H1 (cell line): Measurements from ENCODE around the gene DEFB123. TPM values are rescaled to one million over a fixed set of nuclear protein-coding genes. Genes with fewer than 3 reads are reported as not detected.

ENCODE experiments used
- CTCF ChIA-PET: fragments of 300-600 bp; sonication (Branson Sonifier 250); formaldehyde crosslinking; loops from one replicate; lab custom pipeline; 2021; ENCODE audit not compliant: partially characterized antibody; lab: Charles Lee
- POLR2A ChIA-PET: fragments of 300-600 bp; sonication (Branson Sonifier 250); formaldehyde crosslinking; loops from one replicate; lab custom pipeline; 2021; ENCODE audit warnings: inconsistent platforms; ENCODE audit not compliant: partially characterized antibody; lab: Charles Lee
- DNase-seq, 2 experiments: peaks; one replicate each; pipeline versions ENCODE4 v3.0.0 to v3.0.0-alpha.2; 2010 to 2022; ENCODE audit warnings: low spot score in 2 of 2, low read depth in 1 of 2, mixed read lengths in 1 of 2
- FAIRE-seq: peaks from 2 replicates; lab custom pipeline; 2011; peaks lifted over from hg19 to GRCh38; lab: Jason Lieb, UNC
- H2AFZ ChIP-seq: 2 replicates; pipeline ENCODE4 v1.8.1; 2012; ENCODE audit warnings: low read length, inconsistent platforms
- H2AK5ac ChIP-seq: 2 replicates; pipeline ENCODE4 v1.6.1; 2013; ENCODE audit warnings: low read depth, low read length
- H2BK120ac ChIP-seq: replicated peaks from 2 replicates; pipeline ENCODE3; 2013; ENCODE audit warnings: low read depth, low read length, inconsistent platforms
- H2BK12ac ChIP-seq: 2 replicates; pipeline ENCODE4 v1.6.1; 2013; ENCODE audit warnings: low read depth, low read length
- H2BK15ac ChIP-seq: 2 replicates; pipeline ENCODE4 v1.6.1; 2013; ENCODE audit warnings: low read length
- H2BK20ac ChIP-seq: 2 replicates; pipeline ENCODE4 v1.6.1; 2013; ENCODE audit warnings: low read length
- H2BK5ac ChIP-seq: 2 replicates; pipeline ENCODE4 v1.6.1; 2013; ENCODE audit warnings: low read depth, low read length
- H3K14ac ChIP-seq: 2 replicates; pipeline ENCODE4 v1.6.1; 2013; ENCODE audit warnings: inconsistent platforms; ENCODE audit not compliant: insufficient read length
- H3K18ac ChIP-seq: 2 replicates; pipeline ENCODE4 v1.6.1; 2013; ENCODE audit warnings: low read length; ENCODE audit errors: extremely low read depth
- H3K23ac ChIP-seq: 2 replicates; pipeline ENCODE4 v1.6.1; 2013; ENCODE audit warnings: inconsistent platforms; ENCODE audit not compliant: insufficient read length
- H3K23me2 ChIP-seq: 2 replicates; pipeline ENCODE4 v1.6.1; 2013; ENCODE audit warnings: low read depth, low read length
- H3K27ac ChIP-seq: 2 replicates; pipeline ENCODE4 v1.6.1; 2011; ENCODE audit warnings: low read depth, low read length, inconsistent platforms
- H3K27me3 ChIP-seq, 4 experiments: replicated peaks in 1 of 4; 1 replicate in 1 of 4; 2 replicates in 3 of 4; pipeline versions ENCODE4 v1.6.1 to v1.8.1; 2011 to 2013; ENCODE audit warnings: low read length in 3 of 4, mild to moderate bottlenecking in 3 of 4, inconsistent platforms in 2 of 4, mixed read lengths in 2 of 4, moderate library complexity in 1 of 4; ENCODE audit not compliant: control insufficient read depth in 3 of 4, insufficient read depth in 3 of 4; ENCODE audit errors: extremely low read depth in 1 of 4
- H3K36me3 ChIP-seq, 4 experiments: 2 replicates each; pipeline versions ENCODE4 v1.6.1 to v1.8.1; 2011 to 2013; ENCODE audit warnings: mild to moderate bottlenecking in 4 of 4, low read length in 3 of 4, moderate library complexity in 2 of 4, control low read depth in 1 of 4, inconsistent platforms in 1 of 4; ENCODE audit not compliant: insufficient read depth in 4 of 4, control insufficient read depth in 2 of 4
- H3K4ac ChIP-seq: replicated peaks from 2 replicates; pipeline ENCODE3; 2013; ENCODE audit warnings: low read length, low read depth, mixed read lengths, inconsistent platforms; ENCODE audit not compliant: insufficient read length
- H3K4me1 ChIP-seq, 4 experiments: replicated peaks in 1 of 4; 1 replicate in 1 of 4; 2 replicates in 3 of 4; pipeline versions ENCODE4 v1.6.1 to v1.8.1; 2011 to 2013; ENCODE audit warnings: low read length in 3 of 4, inconsistent platforms in 2 of 4, mixed read lengths in 1 of 4; ENCODE audit not compliant: insufficient read depth in 4 of 4, control insufficient read depth in 3 of 4
- H3K4me2 ChIP-seq, 2 experiments: 2 replicates each; pipeline versions ENCODE4 v1.6.1 to v1.8.1; 2011 to 2013; ENCODE audit warnings: low read depth in 2 of 2, low read length in 2 of 2, control low read depth in 1 of 2, inconsistent platforms in 1 of 2, mild to moderate bottlenecking in 1 of 2; ENCODE audit not compliant: insufficient read depth in 1 of 2
- H3K4me3 ChIP-seq, 4 experiments: fragments of 200-600, 300-600 bp in 1 of 4; sonication (generic), shearing (Covaris generic), sonication (Bioruptor Twin) in 1 of 4; 2 replicates each; pipeline versions ENCODE4 v1.5.1 to v1.8.1; 2011 to 2016; ENCODE audit warnings: low read length in 4 of 4, low read depth in 3 of 4, control low read depth in 2 of 4, inconsistent platforms in 2 of 4, mild to moderate bottlenecking in 2 of 4, mixed read lengths in 1 of 4, moderate library complexity in 1 of 4; ENCODE audit not compliant: insufficient read depth in 2 of 4; ENCODE audit errors: extremely low read depth in 1 of 4
- H3K56ac ChIP-seq: replicated peaks from 2 replicates; pipeline ENCODE3; 2013; ENCODE audit warnings: low read depth, mild to moderate bottlenecking, mixed read lengths, low read length, inconsistent platforms; ENCODE audit not compliant: insufficient read length
- H3K79me1 ChIP-seq: 2 replicates; pipeline ENCODE4 v1.6.1; 2013; ENCODE audit warnings: low read depth, low read length, control low read depth
- H3K79me2 ChIP-seq, 2 experiments: 2 replicates each; pipeline versions ENCODE4 v1.6.1 to v1.8.1; 2012 to 2013; ENCODE audit warnings: low read length in 2 of 2, mild to moderate bottlenecking in 2 of 2, inconsistent platforms in 1 of 2; ENCODE audit not compliant: insufficient read depth in 2 of 2, control insufficient read depth in 1 of 2
- H3K9ac ChIP-seq, 4 experiments: replicated peaks in 1 of 4; 1 replicate in 1 of 4; 2 replicates in 3 of 4; pipeline versions ENCODE4 v1.6.1 to v1.8.1; 2011 to 2013; ENCODE audit warnings: low read depth in 3 of 4, low read length in 3 of 4, control low read depth in 2 of 4, mild to moderate bottlenecking in 2 of 4, moderate library complexity in 2 of 4, inconsistent platforms in 1 of 4; ENCODE audit errors: extremely low read depth in 1 of 4
- H3K9me3 ChIP-seq, 2 experiments: 2 replicates each; pipeline versions ENCODE4 v1.6.1 to v1.8.1; 2012 to 2013; ENCODE audit warnings: mild to moderate bottlenecking in 2 of 2, moderate library complexity in 2 of 2, control low read depth in 1 of 2, inconsistent platforms in 1 of 2, low read depth in 1 of 2, low read length in 1 of 2, mixed read lengths in 1 of 2; ENCODE audit not compliant: insufficient read depth in 2 of 2
- H4K20me1 ChIP-seq, 2 experiments: replicated peaks in 1 of 2; 2 replicates each; pipeline versions ENCODE3 to v1.8.1; 2011 to 2013; ENCODE audit warnings: inconsistent platforms in 2 of 2, low read length in 2 of 2, mild to moderate bottlenecking in 1 of 2; ENCODE audit not compliant: insufficient read depth in 2 of 2, control insufficient read depth in 1 of 2
- H4K5ac ChIP-seq: 2 replicates; pipeline ENCODE4 v1.6.1; 2013; ENCODE audit warnings: low read length, low read depth, mixed read lengths, inconsistent platforms; ENCODE audit not compliant: insufficient read length
- H4K8ac ChIP-seq: 2 replicates; pipeline ENCODE4 v1.8.0; 2013; ENCODE audit warnings: mild to moderate bottlenecking, moderate library complexity, low read length, inconsistent platforms; ENCODE audit not compliant: insufficient read depth; ENCODE audit errors: extremely low read depth
- H4K91ac ChIP-seq: replicated peaks from 2 replicates; pipeline ENCODE3; 2013; ENCODE audit warnings: low read length, mixed read lengths, inconsistent platforms; ENCODE audit not compliant: insufficient read length
- BCL11A ChIP-seq, 2 experiments: IDR thresholded peaks; one replicate each; pipeline ENCODE4 v1.6.1; 2011; ENCODE audit warnings: low read depth in 2 of 2, low read length in 2 of 2, mild to moderate bottlenecking in 2 of 2
- MAX ChIP-seq: IDR thresholded peaks from 2 replicates; pipeline ENCODE4 v1.6.1; 2012; ENCODE audit warnings: inconsistent platforms
- POLR2AphosphoS5 ChIP-seq: IDR thresholded peaks from 2 replicates; pipeline ENCODE4 v1.6.1; 2011; ENCODE audit warnings: low read depth, low read length
- WGBS, 2 experiments: shearing (Covaris generic) in 1 of 2; methylation state at CpG; one replicate each; pipeline versions ENCODE4 v1.1.6 to v1.1.7; 2013 to 2015; ENCODE audit warnings: low lambda C conversion rate in 2 of 2, mixed read lengths in 2 of 2, inconsistent platforms in 1 of 2, low coverage in 1 of 2, missing lambda C conversion rate in 1 of 2; ENCODE audit not compliant: insufficient replicate concordance in 2 of 2, insufficient coverage in 1 of 2, insufficient read length in 1 of 2; ENCODE audit errors: extremely low coverage in 1 of 2, missing lambda C conversion rate in 1 of 2; 5-methylcytosine and 5-hydroxymethylcytosine counted together
- polyA plus RNA-seq, 7 experiments: library from polyadenylated mRNA; depleted of rRNA in 3 of 7; stranded (reverse) in 5 of 7; unstranded in 2 of 7; fragments of >200 nt in 5 of 7; fragments of 200-250 nt in 2 of 7; gene quantifications; 1 replicate in 5 of 7; 2 replicates in 1 of 7; 4 replicates in 1 of 7; pipeline versions ENCODE4 v1.2.1 to v1.2.3, GENCODE V29; 2011 to 2013; ENCODE audit warnings: missing spikeins in 2 of 7, mixed read lengths in 2 of 7
- total RNA-seq: library from RNA; stranded (reverse); fragmentation: NEBNext Ultra II Directional; extraction: Animal tissue kit (Norgen Biotek cat#: 25700); gene quantifications from 2 replicates; pipeline ENCODE4 v1.2.1, GENCODE V29; 2021

Gene DEFB123
- total and polyA plus RNA-seq, 2 of the 8 experiments (the other 6 are each of a cell fraction or from before 2014, with no cell fraction given): not detected

DNA sequence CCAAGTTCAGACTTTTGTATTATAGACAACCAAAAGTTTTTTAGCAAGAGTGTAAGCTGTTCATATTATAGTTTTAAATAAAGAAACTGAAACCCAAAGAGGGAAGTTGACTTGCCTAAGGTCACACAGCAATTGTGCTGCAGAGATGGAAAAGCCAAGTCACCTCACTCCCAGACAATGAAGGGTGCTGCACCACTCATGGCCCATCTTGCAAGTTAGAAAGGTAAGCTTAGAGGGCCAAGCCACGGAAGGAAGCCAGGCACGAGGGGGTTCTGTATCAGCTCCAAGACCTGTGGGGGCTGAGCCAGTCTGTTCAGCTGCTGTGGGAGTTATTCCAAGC, 33.6 kb downstream of the DEFB123 start:
- Histone ChIP-seq H3K9ac (no peak overlapping the region), H3K56ac (no peak overlapping the region), H4K20me1 (no peaks in the 10 kb centered on the region), H2BK15ac (no peak overlapping the region), H3K18ac (no peak overlapping the region), H2AK5ac (no peak overlapping the region), H3K4me3 (no peak overlapping the region), H3K79me2 (no peaks in the 10 kb centered on the region), H3K4me1 (no peaks in the 10 kb centered on the region), H3K36me3 (no peaks in the 10 kb centered on the region), H2AFZ (no peak overlapping the region), H3K23me2 (no peaks in the 10 kb centered on the region), H3K27me3 (no peaks in the 10 kb centered on the region), H3K23ac (no peak overlapping the region), H4K5ac (no peak overlapping the region), H4K91ac (no peak overlapping the region), H2BK120ac (no peak overlapping the region), H3K9me3 (peaks cover 56 to 66% of the 10 kb centered on the region in 2 experiments), H3K14ac (no peak overlapping the region), H3K4me2 (no peak overlapping the region), H2BK12ac (no peak overlapping the region), H3K4ac (no peak overlapping the region), H4K8ac (no peak overlapping the region), H3K79me1 (no peaks in the 10 kb centered on the region), H2BK5ac (no peak overlapping the region), H2BK20ac (no peak overlapping the region), H3K27ac (no peak overlapping the region)
- ChIA-PET CTCF (interaction anchor here (1.4 to 1.8 kb wide), 3 partner anchors 13 to 29 kb away, joined by 3 to 9 read pairs (median 5); no protein-coding TSS in a partner anchor), POLR2A (no interaction called here)
- DNase-seq: no peak
- TF ChIP-seq POLR2AphosphoS5: no peak
- no peak for TF ChIP-seq BCL11A (IDR thresholded peaks at IDR 0.05; ENCODE audit: low read depth in 2 of 2, low read length in 2 of 2)
- no peak for TF ChIP-seq MAX
- WGBS, 2 experiments: 78% methylated on average over 2 of the region's 2 CpGs; no CpG with 5 or more reads in 1 of the 2 experiments
- FAIRE-seq: no peak
